Femur (tissue), 1 donor: ENCODE results near the gene CD7.

ENCODE experiments used
- DNase-seq: peaks from one replicate; pipeline ENCODE4 v3.0.0-alpha.2; 2017

CD7 gene

DNA sequence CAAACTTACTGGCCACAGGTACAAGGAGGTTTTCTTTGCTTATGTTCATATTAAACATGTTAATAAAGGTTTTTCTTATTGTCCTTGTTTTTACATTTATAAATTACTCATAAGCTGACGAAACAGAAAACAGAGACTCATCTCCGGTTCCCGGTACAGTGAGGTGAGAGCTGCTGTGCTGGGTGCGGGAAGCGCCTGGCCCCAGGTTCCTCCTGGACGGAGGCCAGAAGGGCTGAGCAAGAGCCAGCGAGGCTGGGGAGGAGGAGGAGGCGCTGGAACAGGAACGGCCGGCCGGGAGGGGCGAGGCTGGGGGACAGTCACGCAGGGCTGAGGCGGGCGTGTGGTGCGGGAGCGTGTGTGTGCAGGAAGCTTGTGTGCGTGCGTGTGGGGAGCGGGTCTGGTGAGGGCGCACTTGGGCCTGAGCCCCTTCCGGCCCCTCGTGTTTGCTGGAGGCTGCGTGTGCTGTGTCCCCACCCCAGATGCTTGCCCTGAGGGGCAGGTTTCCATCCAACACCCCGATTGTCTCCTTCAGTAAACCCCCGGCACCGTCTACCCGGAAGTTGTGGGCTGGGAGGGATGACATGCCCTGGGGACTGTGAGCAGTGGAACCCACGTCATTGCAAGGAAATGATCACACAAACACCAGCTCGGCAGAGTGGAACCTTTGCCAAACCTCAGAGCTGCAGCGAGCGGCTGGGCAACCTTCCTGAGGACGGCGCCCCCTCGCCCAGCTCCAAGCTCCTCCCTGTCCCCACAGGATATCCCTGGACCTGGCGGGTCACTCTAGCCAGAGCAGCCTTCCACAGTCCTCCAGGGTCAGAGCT, 19.5 kb downstream of the CD7 start:
- DNase-seq: peak; percentile 89

DNA sequence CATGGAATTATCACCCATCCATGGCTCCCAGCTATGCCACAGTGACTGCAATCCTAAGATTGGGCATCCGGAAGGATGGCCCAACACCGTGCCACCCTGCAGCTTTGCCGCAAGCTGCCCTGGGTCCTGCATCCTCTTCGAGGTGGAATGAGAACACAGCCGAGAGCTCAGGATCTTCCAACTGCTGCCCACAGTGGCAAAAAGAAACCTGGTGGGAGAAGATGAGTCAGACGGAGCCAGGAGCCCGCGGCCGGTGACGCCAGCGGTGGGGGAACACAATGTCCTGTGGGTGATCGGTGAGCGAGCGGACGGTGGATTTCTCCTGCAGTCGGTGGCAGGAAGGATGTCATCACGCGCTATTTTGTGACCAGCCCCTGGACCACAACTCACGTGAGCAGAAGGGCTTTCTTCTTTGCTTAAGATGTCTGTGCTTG, 20.1 kb downstream of the CD7 start:
- peak; percentile 75 for DNase-seq

DNA sequence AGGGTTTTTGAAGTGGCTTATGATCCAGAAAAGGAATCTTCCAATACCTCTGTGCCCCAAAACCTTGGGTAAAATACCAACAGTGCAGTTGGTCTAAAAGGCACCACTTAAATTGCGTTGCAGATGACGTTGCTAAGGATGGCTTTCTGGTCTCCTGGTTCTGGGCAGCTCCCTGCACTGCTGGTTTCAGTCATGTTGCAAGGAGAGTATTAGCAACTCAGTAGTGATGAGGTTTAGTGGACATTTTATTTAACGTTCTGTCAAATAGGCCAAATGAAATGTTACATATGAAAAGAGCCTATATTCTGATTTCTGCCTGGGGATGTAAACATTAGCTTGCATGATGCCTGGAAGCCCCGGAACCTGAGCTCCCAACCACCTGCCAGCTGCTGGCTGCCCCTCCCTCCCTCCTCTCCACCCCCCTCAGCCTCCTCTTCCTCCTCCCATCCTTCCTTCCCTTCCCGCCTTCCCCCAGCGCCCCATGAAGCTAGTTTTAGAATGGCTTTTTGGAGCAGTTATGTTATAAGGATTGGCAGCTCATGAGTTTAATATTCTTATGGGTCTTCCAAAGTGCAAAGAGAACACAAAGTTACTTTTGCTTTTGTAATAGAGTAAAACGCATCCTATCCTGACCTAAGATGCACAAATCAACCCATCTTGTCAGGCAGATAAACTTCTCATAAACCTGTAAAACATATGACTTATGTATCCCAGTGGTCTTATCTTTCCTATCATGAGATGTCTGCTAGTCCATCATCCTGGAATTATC, 20.7 kb downstream of the CD7 start:
- no peak for DNase-seq

DNA sequence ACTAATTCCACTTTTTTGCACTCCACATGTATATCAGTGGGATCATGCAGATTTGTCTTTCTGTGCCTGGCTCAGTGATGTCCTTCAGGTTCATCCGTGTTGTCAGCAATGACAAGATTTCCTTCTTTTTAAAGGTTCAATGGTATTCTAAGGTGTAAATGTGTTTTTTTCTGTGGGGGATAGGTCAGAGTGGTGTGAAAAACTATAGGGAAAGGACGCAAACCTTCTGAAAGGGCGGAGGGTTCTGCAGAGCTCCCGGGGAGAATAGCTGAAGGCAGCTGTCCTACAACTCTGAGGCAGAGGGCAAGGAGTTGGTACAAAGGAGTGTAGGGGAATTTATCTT, 22.0 kb downstream of the CD7 start:
- no peak for DNase-seq

DNA sequence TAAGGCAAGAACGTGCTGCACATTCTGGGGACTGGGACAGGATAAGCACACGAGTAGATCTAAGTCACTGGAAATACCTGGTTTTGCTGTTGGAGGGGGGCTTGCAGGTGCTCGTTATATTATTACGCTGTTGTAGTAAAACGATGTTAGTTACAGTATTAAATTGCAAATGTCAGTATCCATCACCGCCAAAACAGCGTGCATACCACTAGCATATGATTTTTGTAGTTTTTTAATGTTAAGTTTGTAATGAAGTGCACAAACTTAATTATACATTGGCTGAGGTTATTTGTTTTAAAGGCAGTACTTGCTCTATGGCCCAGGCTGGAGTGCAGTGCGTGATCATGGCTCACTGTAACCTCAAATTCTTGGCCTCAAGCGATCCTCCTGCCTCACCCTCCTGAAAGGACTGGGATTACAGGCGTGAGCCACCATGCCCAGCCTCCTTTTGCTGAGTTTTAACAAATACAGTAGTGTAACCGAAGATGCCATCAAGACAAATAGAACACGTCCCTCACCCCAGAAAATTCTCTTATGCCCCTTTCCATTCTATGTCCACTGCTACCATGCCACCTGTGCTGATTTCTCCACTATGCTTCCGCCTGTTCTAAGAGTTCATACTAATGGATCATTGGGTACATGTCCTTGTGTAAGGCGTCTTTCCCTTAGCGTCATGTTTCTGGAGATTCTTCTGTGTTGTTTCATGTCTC, 23.2 kb downstream of the CD7 start:
- no peak for DNase-seq

DNA sequence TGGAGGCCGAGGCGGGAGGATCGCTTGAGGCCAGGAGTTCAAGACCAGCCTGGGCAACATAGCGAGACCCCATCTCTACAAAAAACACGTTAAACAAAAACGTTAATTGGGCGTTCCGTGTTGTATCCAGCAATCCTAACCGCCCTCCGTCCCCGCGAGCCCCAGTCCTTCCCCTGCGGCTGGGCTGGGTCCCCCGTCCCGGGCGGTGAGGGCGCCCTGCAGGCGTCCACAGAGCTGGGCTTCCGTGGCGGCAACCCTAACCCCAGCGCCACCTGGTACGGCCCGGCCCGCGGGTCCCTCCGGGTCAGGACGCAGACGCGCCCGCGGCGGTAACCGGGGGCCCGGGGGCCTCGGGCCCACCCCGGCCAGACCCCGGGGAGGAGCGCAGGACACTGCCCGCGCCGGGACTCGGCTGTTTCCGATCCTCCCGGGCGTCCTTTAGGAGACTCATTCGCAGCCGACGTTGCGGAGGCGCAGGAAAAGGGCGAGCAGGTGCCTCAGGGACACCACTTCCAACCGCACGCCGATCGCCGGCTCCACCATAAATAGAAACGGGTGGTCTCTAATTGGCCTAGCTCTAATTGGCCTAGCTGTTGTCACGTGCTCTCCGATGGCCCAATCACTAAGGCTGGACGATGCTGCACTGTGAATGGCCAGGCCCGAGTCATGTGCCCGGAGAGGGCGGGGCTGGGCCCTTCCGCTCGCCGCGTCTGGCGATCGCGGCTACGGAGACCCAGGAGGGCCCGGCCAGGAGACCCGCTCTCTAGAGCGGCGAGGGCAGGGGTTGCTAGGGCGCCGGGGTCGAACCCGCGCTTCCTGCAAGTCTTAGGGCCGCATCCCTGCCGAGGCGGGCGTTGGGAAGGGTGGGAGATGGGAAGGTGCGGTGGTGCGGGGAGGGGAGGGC, 24.9 kb downstream of the CD7 start:
- DNase-seq: peak; percentile 98

DNA sequence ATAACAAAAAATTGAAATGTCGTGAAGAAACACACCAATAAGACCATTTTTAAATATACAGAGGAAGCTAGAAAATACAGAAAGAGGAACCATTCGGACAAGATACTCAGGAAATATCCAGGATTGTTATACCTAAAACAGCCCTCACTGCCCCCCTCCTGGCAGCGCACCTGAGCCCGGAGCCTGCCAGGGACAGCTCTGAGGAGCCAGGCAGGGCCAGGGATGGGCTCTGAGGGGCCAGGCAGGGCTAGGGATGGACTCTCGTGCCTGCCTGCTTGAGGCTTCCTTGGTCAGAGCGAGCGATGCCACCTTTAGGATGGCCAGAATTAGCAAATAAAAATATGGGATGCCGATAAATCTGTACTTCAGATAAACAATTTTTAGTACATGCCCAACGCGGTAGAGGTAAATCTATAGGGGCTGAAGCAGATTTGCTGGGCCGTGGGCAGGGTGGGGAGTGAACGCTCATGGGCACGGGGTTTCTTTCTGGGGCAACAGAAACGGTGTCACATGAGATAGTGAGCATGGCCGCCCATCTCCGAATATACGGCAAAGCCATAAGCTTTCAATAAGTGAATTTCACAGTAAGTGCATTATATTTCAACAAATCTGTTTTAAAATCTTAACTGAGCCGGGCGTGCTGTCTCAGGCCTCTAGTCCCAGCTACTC, 25.7 kb downstream of the CD7 start:
- DNase-seq: no peak

DNA sequence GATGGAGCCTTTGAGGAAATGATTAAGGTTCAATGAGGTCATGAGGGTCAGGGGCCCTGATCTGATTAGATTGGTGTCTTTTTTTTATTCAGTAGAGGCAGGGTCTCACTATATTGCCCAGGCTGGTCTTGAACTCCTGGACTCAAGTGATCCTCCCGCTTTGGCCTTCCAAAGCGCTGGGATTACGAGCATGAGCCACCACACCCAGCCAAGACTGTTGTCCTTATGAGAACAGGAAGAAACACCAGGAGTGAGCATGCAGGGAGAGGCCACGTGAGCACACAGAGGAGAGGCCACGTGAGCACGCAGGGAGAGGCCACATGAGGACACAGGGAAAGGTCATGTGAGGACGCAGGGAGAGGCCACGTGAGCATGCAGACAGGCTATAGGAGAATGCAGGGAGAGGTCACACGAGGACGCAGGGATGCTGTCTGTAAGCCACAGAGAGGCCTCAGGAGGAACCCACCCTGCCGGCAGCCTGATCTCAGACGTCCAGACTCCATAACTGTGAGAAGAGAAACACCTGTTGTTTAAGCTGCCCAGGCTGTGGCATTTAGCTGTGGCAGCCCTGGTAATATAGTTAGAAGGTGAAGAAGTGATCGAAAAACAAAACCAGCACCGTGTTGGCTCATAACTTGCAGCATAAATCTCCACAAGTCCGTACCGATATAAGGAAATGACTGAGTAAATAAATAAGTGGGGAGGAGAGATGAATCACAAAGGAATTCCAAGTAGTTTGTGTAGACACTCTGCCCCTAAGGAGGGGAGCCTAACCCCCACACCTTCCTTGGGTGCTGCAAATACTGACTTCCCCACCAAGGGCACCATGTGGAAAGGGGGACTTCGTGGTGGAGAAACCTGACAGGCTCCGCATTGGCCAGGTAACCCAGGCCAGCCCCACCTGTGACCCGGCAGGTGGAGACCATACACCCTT, 29.3 kb downstream of the CD7 start:
- no peak for DNase-seq

DNA sequence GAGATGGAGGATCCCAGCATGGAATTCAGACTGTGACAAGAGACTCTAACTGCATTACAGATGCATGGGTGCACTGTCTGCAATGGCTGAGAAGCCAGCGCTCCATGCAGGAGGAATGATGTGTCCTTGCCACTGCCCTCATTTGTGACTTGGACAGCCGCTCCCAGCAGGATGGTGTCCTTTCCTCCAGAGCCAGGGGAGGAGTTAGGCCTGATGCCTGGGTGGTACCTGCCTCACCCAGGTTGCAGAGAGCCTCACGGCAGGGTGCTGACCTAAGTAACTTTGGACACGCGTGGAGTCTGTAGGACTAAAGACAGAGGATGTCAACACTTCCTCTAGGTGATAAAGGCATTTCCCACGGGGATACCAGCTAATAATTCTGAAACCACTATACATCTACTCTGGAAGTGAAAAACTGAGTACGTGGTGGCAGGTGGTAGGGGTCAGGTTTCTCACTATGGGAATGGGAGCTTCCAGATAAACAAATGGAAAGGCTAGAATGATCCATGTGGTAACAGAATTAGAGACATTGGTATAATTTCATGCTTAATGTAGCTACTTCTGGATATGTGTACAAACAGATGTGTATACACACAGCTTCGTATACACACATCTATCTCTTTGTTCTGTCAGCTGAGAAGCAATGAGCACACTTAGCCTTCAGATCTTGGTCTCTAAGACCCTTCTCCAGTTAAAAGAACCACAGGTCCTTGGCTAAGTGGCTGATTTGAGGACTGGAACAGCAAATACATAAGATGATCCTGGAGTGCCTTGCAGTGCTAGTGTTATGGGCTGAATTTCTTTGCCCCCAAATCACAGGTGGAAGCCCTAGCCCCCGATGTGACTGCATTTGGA, 30.2 kb downstream of the CD7 start:
- DNase-seq: no peak

DNA sequence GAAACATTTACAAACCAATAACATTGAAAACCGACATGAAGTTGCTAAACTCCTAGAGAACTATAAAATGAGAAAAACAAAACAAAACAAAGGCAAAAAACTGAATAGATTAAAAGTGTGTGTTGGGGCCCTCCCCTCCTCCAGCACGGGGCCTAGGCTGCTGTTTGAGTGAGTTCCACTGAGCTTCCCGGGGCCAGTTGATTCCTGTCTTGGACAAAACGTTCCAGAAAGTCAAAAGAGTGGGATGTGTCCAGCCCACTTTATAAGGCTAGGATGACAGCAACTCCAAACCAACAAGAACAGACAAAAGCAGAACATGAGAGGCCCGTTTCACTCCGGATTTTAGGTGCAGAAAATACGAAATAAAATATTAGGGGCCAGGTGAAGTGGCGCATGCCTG, 32.3 kb downstream of the CD7 start:
- DNase-seq: no peak

DNA sequence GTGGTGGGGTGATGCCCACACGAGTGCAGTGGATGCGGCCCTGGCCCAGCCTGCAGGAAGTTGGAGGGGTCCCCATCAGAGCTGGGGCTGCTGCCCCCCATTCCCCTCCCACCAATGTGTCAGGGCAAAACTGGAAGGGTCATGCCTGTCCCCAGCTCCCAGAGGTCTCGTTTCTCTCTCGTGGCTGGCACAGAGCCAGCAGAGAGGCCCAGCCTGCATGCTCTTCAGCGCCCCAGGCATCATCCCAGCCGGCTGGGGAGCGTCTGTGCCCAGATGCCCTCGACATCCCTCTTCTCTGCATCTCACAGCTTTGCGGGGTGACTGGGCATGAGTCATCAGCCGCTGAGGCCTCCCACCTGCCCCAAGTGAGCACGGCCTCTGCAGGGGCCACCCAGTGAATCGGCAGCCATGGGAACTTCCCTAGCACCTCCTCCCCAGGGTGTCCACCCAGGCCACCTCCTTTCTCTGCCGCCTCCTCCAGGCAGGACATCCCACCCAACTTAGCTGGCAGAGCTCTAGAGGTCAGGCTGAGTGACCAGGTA, 34.1 kb downstream of the CD7 start:
- no peak for DNase-seq

DNA sequence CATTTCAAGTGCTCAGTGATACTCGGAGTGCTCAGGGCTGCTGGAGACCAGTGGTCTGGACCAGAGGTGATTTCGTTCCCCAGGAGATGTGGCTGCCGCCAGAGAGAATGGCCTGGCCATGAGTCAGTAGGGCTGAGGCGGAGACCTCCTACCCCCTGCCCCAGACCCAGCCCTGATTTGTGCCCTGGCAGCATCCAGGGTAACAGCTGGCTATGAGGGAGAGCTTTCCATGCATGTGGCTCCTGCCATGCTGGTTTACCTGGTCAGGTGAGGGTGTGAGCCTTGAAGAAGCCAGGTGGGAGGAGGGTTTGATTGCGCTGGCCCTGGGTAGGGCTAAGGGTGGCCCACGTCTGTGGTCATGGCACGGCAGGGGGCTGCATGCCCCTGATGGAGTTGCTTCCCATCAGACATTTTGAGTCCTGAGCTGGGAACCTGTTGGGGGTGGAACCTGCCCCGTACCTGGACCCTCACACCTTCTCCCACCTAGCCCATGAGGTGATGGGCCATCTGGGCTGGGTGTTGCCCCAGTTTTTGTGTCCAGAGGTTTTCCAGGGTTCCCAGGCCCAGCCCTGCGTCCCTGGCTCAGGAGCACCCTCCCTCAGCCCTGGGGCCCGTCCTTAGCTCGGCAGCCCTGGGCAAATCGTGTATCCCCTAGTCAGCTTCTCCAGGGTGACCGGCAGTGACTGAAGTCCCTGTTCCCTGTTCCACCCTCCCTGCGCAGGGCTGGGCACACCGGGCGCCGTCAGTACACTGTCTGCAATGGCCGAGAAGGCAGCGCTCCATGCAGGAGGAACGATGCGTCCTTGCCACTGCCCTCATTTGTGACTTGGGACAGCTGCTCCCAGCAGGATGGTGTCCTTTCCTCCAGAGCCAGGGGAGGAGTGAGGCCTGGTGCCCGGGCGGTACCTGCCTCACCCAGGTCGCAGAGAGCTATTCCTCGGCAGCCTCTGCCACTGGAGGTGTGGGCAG, 34.9 kb downstream of the CD7 start:
- no peak for DNase-seq

DNA sequence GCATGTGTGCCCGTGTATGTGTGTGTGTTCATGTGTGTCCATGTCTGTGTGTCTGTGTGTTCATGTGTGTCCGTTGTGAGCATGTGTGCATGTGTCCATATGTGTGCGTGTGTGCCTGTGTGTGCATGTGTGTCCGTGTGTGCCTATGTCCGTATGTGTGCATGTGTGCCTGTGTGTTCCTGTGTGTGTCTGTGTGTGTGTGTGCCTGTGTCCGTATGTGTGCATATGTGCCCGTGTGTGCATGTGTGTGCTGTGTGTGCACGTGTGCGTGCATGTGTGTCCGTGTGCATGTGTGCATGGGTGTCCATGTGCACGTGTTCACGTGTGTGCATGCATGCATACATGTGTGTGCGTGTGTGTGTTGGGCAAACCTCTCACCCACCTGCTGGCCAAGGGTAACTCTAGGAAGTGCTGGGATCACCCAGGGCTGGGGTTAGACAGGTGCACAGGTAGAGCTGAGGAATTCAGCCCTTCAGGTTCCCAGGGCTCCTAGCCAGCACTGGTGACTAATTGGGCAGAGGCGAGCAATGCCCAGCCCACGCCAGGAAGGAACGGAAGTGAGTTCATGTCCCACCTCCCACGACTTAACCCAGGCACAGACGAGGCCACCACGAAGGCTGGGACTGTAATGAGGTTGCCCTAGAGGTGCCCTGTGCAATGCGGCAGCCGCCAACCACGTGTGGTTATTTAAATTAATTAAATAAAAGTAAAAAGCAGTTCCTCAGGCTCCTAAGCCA, 35.7 kb downstream of the CD7 start:
- DNase-seq: no peak

DNA sequence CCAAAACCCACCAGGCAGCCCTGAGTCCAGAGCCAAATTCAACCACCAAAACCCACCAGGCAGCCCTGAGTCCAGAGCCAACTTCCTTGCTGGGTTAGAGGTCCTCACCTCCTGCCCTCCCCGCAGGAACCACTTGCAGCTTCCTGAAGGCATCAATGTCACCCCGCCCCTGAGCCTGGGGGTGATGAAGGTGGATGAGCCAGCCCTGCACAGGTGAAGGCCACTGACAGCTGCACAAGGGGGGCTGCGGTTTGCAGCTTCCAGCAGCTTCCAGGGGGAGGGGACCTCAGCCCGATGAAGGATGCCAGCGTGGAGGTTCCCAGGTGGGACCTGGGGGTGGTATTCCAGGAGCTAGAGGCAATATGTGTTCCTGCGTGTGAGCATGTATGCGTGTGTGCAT, 36.3 kb downstream of the CD7 start:
- DNase-seq: no peak

DNA sequence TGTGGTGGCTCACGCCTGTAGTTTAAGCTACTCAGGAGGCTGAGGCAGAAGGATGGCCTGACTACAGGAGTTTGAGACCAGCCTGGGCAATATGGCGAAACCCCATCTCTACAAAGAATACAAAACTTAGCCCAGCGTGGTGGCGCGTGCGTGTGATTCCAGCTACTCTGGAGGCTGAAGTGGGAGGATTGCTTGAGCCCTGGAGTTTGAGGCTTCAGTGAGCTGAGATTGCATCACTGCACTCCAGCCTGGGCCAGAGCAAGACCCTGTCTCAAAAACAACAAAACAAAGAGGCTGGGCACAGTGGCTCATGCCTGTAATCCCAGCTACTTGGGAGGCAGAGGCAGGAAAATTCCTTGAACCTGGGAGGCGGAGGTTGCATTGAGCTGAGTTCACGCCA, 36.9 kb downstream of the CD7 start:
- no peak for DNase-seq

DNA sequence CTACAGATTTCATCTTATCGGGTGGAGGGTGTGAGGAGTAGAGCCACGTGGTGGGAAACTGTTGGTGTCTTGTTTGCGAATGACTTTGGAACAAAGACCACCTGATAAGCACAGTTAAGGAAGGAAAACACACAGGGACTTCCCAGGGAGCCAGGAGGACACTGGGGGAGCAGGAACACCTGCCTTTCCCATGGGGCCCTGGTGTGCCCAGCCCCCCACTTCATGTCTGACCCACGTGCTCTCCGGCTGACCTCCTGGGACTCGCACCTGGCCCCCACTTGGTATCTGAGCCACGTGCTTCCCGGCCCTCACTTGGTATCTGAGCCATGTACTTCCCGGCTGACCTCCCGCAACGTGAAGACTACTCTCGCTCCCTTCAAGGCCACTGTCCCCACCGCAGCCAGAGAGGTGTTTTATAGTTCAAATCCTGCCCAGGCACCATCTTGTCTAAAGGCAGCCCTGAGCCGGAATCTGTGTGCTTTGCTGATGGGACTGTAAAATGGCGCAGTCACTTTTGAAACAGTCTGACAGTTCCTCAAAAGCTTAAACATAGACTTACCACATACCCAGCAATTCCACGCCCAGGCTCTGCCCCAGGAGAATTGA, 38.5 kb downstream of the CD7 start:
- no peak for DNase-seq

DNA sequence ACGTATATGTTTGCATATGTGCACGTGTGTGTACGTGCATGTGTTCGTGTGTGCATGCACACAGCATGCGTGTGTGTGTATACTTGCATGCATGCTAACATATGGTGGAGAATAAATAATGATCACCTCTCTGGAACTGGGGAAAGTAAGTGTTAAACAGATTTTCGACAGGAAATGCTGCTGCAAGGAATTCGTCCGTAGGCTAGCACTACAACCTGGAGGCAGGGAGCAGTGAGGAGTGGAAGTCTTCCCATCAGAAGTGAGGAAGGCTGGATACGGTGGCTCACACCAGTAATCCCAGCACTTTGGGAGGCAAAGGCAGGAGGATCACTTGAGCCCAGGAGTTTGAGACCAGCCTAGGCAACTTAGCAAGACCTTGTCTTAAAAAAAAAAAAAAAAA, 39.1 kb downstream of the CD7 start:
- DNase-seq: no peak
